Activated CD8-positive, alpha-beta memory T cell treated with anti-CD3 and anti-CD28 coated beads for 4 hours (primary cell): Measurements from ENCODE around the gene FAM236C.
"Not testable (repeated sequence)": the region's sequence is repeated elsewhere in the genome, so short reads cannot be mapped to it uniquely, and the experiment has no call there.

Experiments
- DNase-seq, 2 donors: peaks; one replicate each; pipeline ENCODE4 v3.0.0-alpha.2; 2020; ENCODE audit warnings: low read depth in 2 of 2

The FAM236C gene

GRCh38 chrX:72912315-72912714, at the start of gene FAM236C:
Gene FAM236C, plus strand, starts transcription at chrX:72912615. Its CDS starts 100 bp downstream, at chrX:72912715.
- not testable (repeated sequence) for DNase-seq

GRCh38 chrX:72882898-72883297, 29.5 kb upstream of the FAM236C start:
- not testable (repeated sequence) for DNase-seq

GRCh38 chrX:72889740-72890139, 22.7 kb upstream of the FAM236C start:
- DNase-seq, result not testable (repeated sequence)

- not testable (repeated sequence) for DNase-seq
Measured at GRCh38 chrX:72916096-72916495, 3.7 kb downstream of the FAM236C start.

- DNase-seq, result not testable (repeated sequence)
Measured at GRCh38 chrX:72932283-72932682, 19.9 kb downstream of the FAM236C start.

- not testable (repeated sequence) for DNase-seq
Measured at GRCh38 chrX:72936455-72936854, 24.0 kb downstream of the FAM236C start.

- DNase-seq, result not testable (repeated sequence)
Measured at GRCh38 chrX:72936882-72937455, 24.6 kb downstream of the FAM236C start.

GRCh38 chrX:72937906-72938305, 25.5 kb downstream of the FAM236C start, which contains the start of gene FAM236A:
Gene FAM236A, plus strand, starts transcription at chrX:72938206. Its CDS starts 57 bp downstream, at chrX:72938263.
- DNase-seq, result not testable (repeated sequence)

GRCh38 chrX:72942272-72942671, 29.9 kb downstream of the FAM236C start:
- not testable (repeated sequence) for DNase-seq

- not testable (repeated sequence) for DNase-seq
Measured at GRCh38 chrX:72943035-72943818, 30.8 kb downstream of the FAM236C start.

- DNase-seq, result not testable (repeated sequence)
Measured at GRCh38 chrX:72943819-72944169, 31.4 kb downstream of the FAM236C start, which contains the start of gene DMRTC1. Gene DMRTC1, minus strand, starts transcription at chrX:72943837. Its CDS starts 68,143 bp downstream, at chrX:72875694.

GRCh38 chrX:72959971-72960370, 47.6 kb downstream of the FAM236C start:
- DNase-seq, result not testable (repeated sequence)
